GM18870 (cell line): ENCODE measurements around the gene TMEM239.
A peak's percentile ranks its signal among the peaks of the same experiment; 100 is the strongest.
"Not testable (repeated sequence)": the region's sequence is repeated elsewhere in the genome, so short reads cannot be mapped to it uniquely, and the experiment has no call there.

Experiments used
- ATAC-seq: cut with Tn5 transposase; IDR thresholded peaks from one replicate; pipeline ENCODE4 v1.9.1; 2021; ENCODE audit warnings: moderate library complexity; ENCODE audit not compliant: unreplicated experiment

TMEM239 gene

DNA sequence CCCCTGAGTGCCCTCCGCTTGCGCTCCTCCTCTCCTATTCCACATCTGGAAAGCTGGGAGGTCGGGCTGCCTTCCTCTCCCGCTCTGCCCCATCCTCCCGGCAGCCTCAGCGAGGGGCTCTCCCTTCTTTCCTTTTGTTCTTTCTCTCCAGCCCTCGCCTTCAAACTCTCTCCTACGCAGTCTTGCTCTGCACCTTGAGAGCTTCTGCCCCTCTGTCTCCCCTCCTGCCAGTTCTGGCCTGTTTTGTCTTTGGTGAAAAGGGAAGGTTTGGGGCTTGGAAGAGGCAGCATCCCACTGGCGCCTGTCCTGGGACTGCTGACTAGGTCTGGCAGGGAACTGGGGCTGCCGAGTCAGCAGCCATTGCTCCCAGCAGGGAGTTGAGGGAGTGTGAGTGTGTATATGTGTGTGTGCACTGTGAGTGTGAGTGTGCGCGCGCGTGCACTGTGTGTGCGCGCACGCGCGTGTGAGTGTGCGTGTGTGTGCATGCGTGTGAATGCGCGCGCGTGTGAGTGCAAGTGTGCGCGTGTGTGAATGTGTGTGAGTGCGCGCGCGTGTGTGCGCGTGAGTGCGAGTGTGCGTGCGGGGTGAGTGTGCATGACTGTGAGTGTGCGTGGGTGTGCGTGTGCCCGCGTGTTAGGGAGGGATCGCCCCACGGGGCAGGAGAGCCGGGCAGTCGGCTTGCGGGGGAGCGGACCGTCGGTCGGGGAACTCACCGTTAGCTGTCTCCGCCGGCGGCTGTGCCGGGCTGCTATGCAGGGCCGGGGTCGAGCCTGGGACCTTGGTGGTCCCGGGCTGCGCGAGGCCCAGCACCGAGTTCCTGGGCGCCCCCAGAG is 16.3 kb upstream of the TMEM239 start:
- no peak for ATAC-seq

DNA sequence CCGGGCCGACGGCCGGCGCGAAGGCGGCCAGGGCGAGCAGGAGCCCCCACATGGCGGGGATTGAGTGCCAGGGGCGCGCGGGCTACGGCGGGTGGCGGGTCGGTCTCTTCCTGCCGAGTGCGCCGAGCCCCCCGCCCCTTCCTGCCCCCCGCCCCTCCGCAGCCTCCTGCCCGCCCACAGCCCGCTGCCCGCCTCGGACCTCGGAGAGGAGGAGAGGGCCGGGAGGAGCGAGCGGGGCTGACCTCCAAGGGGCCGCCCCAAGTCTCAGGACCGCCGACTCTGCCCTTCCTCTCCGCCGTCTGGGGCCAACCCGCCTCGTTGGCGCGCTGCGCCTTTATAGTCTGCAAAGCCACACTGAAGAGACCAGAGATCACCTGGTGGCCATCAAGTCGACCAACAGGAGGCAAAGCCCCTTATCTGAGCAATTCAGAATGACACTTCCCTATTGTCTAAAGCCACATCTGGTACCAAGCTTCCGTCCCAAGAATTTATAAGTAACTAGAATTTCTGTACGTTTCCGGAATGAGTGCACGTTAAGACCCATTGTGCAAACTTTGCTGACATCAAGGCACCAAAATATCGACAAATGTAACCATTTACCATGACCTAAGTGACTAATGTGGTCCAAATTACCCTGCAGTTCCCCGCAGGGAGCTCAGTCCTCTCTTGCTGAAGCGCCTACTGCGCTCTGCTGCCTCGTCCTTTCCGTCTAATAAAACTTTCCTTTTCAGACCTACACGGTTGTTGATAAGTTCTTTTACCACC is 15.5 kb upstream of the TMEM239 start, which contains the start of gene CPXM1:
CPXM1 (minus strand) TSS at position 107 of the 765 bp plus-strand sequence; CDS start at position 52, 55 bp downstream.
- peak; percentile 43 for ATAC-seq

DNA sequence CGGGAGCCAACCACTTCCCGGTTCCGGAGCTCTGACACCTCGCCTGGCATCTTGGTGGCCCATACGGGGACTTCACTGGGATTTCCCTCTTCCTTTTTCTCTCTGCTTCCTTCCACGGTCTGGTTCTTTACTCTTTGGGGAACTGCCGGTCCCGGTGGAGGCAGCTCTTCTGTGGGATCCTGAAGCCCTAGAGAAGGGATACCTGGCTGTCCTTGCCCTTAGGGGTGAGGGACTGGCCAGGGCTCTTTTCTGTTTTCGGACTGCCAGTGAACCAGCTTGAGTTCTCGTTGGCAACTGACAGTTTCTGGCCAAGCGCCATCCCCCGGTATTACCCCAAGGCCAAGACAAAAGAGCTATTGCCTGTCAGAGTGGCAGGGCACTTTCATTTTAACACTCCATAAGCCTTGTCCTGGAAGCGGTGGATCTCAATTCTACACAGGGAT is 14.9 kb upstream of the TMEM239 start:
- ATAC-seq: no peak

DNA sequence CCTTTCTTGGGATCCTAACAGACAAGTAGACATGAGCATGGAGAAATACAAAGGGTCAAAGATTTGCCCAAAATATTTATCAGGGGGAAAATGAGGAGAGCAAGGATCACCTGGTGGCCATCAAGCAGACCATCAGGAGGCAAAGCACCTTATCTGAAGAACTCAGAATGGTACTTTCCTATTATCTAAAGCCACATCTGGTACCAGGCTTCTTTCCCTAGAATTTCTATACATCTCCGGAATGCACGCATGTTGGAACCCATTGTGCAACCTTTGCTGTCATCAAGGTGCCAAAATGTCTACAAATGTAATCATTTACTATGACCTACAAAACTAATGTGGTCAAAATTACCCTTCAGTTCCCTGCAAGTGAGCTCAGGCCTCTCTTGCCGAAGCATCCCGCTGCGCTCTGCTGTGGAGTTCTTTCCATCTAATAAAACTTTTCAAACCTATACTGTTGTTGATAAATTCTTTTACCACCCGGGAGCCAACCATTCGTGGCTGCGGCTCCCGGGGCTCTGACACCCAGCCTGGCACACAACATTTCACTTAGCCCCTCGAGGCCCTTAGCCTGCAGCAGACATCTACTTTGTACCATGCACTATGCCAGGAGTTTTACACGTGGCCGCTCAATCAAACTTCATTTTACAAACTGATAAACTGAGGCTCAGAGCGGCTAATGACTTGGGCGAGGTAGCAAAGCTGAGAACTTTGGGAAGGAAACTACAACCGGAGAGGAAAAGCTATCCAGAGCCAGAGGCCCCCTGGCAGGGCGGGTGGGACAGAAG is 11.9 kb upstream of the TMEM239 start:
- no peak for ATAC-seq

DNA sequence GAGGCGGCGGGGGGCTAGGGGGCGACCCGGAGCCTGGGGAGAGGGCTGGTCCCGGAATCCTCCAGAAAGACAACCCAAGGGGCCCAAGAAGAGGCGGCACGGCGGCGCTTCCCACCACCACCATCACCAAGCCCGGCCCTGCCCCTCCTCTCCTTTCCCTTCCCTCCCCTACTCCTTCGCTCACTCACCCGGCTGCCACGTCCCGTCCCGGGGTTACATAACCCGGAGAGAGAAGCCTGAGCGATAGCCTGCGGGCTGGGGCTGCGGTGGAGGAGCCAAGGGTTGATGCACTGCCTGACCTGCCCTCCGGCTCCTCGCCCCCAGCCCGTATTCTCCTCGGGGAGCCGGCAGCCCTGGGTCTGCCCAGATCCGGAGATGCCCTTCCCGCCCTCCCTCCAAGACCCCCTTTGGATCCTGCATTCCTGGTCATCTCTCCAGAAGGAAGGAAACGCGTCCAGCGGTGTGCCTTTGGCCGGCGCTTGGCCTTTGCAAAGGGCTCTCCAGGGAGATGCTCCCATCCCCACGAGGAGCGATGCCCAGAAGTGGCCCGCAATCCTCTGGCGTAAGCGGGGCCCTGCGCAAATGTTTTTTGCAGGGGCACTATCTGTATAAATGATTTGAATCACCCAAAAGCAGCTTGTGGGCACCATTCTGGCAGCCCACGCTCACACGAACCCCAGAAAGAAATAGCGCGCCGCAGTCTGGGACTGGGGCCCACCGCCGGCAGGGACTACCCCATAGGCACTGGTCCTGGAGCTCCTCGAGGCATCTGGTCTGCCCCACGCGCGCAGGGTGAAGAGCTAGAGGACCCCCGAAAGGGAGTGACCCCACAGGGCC is 11.1 kb upstream of the TMEM239 start:
- no peak for ATAC-seq

DNA sequence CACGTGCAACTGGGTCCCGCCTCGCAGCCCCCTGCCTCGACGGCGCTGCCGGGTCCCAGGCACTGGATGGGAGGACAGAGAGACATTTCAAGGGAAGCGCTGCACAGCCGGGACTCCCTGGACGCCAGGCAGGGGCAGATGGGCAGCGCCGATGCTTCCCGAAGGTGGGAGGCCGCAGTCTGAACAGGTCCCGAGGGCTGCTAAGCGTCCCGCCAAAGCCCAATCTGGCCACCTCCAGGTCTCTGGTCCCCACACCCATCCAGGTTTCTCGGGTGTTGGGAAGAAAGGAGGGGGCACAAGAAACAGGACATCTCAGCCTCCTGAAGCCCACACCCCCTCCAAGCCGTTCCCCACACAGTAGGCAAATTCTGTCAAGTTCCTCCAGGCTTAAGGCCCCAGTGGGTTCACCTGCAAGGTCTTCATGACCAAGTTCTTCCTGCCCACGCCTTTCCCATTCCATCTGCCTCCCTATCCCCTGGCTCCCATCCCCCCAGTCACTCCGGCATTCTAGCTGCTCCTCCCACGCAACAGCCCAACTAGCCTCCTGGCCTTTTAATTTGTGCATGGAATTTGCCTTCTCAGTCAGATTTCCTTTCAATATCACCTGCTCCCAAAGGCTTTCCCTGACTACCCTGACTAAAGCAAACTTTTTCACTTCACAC is 10.3 kb upstream of the TMEM239 start:
- no peak for ATAC-seq

DNA sequence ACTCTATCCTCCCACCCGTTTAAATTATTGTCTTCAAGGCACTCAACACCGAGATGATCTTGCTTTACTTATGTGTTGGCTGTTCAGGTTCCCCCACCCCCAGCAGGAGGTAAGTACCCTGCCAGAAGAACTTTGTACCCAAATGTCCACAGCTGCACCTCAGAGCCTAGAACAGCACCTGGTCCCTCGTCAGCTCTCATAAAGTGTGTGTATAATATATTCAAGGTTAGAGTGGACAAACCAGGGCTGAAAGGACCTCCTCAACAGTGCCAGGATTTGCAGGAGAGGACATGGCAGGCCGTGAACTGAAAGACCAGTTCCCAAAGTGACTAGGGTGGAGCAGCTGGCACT is 9.8 kb upstream of the TMEM239 start:
- no peak for ATAC-seq

DNA sequence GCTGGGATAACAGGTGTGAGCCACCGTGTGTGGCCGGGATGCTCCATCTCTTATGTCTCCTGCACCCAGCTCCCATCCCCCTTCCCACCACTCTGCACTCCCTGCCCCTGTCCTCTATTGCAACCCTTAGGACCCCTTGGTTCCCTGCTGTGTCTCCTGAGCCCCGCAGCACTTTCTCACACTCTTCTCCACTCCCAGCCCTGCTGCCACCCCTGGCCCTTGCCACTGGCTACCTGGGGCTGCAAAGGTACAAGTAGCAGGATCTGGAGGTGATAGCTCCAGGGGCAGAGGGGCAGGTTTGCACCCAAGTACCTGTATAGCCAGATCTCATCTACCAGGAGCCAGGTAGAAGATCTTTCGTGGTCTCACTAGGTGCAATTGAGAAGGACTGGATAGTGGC is 9.1 kb upstream of the TMEM239 start:
- ATAC-seq: no peak

DNA sequence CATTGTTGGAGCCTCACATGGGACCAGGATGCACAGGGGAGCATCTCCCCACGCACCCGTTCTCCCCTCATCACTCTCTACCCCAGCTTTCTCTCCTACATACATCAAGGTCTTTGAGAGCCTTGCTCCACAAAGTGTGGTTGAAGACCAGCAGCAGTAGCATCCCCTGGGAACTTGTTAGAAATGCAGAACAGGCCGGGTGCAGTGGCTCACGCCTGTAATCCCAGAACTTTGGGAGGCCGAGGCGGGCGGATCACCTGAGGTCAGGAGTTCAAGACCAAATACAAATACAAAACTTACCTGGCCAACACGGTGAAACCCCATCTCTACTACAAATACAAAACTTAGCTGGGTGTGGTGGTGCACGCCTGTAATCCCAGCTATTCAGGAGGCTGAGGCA is 8.2 kb upstream of the TMEM239 start:
- not testable (repeated sequence) for ATAC-seq

DNA sequence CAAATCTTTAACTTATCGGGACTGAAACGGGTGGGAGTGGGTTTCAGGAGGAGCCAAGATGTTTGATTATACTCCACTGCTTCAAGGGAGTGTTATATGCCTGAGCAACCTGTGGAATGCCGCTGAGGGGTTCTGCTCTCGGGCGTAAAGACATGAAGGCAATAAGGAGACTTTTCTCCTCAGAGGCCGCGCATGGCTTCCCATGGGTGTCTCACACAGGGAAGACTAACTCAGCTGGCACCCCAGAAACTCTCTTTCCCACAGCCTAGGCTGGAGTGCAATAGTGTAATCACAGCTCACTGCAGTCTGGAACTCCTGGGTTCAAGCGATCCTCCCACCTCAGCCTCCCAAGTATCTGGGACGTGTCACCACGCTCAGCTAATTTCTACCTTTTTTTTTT is 6.5 kb upstream of the TMEM239 start:
- no peak for ATAC-seq

DNA sequence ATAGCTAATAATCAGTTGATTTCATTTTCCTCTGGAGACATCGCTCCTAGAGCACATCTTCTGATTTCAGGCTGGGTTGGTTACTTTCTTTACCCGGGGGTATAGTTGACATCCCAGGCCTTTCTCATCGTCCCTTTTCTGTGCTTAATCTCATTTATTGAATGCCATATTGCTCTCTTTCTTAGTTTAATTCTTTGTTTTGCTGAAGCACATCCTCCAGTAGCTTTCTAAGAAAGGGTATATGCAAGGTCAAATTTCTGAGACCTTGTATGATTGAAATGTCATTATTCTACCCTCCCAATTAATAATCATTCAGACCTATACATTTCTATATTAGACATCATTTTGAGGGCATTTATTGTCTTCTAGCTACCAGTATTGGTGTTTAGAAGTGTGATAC is 4.0 kb upstream of the TMEM239 start:
- ATAC-seq: no peak

DNA sequence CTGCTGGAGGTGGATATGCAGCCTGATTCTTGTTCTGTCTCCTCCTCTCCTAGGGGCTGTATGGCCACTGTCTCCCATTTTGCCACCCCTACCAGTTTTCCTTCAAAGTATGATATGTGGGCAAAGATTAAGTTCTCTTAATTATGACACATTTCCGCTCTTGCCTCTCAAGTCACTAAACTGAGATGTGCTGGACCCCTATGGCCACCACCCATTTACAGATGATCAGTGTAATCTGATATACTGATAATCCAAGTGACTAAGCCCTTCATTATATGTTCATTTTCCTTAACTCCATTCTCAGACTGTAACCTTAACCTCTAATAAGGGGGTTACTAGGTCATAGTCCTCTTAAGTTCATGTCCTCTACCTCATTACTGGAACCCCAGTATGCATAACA is 2.1 kb upstream of the TMEM239 start:
- ATAC-seq: no peak

DNA sequence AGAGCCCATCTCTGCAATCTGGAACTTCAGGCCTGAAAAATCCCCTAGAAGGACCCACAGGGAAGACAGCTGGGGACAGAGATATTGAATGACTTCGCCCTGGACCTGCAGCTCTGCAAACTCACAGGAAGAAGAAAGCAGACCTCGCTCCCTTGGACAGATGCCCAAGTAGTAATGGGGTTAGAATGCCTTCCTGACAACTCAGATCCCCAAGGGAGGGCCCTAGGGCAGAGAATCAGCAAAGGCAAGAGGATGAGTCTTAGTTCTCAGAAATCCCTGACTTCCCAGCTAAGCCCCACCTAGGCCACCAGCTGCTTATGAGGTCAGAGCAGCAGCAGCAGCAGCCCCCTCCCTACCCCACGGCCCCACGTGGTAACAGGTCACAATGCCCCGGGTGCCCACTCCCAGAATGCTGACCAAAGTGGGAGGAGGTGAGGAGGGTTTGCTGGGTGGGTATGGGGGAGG is 1.5 kb upstream of the TMEM239 start, which contains the start of gene C20orf141:
C20orf141 (plus strand) TSS at position 401 of the 465 bp plus-strand sequence. CDS start 198 bp downstream, outside the sequence.
- no peak for ATAC-seq

DNA sequence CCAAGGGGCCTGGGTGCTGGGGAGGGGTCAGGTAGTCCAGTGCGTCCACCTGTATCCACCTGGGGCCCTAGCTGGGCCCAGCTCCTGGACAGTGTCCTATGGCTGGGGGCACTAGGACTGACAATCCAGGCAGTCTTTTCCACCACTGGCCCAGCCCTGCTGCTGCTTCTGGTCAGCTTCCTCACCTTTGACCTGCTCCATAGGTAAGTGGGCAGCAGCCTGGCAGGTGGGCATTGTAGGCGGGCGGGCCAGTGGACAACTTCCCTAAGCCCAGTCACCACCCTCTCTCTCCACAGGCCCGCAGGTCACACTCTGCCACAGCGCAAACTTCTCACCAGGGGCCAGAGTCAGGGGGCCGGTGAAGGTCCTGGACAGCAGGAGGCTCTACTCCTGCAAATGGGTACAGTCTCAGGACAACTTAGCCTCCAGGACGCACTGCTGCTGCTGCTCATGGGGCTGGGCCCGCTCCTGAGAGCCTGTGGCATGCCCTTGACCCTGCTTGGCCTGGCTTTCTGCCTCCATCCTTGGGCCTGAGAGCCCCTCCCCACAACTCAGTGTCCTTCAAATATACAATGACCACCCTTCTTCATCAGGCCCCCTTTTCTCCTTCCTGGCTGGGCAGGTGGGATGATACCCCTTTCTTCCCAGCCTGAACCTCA is 793 bp upstream of the TMEM239 start:
- no peak for ATAC-seq

DNA sequence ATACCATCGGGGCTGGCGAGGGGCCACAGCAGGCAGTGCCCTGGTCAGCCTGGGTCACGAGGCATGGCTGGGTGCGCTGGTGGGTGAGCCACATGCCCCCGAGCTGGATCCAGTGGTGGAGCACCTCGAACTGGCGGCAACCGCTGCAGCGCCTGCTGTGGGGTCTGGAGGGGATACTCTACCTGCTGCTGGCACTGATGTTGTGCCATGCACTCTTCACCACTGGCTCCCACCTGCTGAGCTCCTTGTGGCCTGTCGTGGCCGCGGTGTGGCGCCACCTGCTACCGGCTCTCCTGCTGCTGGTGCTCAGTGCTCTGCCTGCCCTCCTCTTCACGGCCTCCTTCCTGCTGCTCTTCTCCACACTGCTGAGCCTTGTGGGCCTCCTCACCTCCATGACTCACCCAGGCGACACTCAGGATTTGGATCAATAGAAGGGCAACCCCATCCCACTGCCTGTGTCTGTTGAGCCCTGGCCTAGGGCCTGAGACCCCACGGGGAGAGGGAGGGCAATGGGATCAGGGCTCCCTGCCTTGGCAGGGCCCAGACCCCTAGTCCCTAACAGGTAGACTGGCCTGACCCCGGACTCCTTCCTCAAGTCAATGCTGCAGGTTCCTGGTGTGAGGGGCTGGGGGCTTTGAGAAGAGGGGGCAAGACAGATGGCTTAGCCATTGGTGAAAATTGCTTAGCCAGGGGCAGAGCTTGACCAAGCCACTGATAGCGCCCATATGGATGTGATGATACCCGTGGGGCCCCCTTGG is 598 bp downstream of the TMEM239 start:
- no peak for ATAC-seq

DNA sequence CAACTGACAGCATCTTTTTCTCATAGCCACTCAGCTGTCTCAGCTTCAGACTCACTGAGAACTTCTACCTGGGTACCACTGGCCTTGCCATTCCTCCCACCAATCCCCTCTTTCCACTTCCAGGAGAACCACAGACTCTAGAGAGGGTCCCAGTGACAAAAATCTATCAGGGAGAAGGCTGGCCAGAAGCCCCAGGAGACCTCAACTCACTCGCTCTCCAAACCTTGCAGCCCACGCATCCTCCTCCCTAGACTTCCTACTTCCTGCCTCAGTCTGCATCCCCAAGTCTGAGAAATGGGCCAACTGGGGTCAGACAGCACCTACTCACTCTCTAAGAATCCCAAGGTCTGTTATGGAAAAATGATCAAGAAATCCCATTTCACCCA is 1.2 kb downstream of the TMEM239 start:
- ATAC-seq: no peak

DNA sequence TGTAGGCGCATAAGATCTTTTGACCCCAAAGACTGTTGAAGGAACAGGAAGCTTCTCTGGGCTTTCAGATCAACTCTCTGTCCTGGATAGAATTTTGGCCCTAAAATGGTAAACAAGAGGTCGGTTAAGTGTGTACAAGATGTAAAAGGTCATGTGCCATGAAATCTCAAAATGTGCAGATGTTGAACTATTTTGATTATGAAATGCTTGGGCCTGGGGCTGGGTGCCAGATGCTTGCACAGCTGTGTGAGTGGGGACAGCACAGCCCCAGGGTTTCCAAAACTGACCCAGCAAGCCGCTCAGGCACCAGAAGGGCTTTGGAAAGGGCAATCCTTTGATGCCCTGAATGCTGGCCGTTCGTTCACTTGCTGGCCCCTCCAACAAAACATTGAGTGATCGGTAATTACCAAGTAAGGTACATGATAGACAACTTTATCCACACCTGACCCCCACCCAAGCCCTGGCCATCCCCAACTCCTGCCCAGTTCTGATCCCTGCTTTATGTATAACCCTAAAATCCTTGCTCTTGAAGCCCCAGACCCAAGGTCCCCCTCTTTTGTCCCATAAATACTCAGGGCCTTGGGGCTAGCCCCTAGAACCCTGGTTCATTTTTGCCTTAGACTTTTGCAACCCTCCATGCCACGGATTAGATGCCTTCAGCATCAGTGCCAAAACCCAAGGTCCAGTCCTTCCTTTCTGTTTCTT is 1.9 kb downstream of the TMEM239 start:
- ATAC-seq: no peak
